ENCODE results near the gene JAKMIP1. TPM values are rescaled to one million over a fixed set of nuclear protein-coding genes. Genes with fewer than 3 reads are reported as not detected.

Gene JAKMIP1
- total RNA-seq, 1 experiment from 2014 or later: not detected

DNA sequence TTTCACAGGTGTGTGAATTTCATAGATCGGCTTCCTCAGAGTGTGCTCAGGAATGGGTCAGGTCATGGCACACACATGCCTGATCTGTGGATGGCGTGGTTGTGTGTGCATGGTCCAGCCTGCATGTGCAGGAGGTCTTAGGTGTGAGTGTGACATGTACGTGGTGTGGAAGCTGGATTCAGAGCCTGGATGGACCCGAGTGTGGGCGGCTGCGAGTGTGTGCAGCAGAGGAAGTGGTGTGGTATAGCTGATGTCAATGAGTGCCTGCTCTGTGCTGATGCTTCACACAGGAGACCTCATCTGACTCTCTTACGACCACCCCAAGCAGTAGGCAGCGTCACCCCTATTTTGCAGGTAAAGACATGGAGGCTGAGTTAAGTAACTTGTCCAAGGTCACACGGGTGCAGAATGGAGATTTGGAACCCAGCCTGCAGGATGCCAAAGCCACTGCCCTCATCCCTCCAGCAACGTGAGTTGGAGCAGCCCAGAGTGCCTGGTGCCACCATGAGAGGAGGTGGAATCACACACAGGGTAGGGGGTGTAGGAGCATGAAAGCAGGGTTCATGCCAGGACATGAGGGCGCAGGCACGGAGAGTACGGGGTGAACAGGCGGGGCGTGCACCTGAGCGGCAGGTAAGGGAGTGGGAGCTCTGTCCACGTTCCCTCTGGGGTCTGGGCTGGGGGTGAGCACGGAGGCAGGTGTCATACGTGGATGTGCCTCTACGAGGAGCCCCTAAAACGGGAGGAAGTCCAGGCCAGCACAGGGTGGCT is 157.9 kb downstream of the JAKMIP1 start:
- DNase-seq (ENCODE audit: low read depth): no peak

DNA sequence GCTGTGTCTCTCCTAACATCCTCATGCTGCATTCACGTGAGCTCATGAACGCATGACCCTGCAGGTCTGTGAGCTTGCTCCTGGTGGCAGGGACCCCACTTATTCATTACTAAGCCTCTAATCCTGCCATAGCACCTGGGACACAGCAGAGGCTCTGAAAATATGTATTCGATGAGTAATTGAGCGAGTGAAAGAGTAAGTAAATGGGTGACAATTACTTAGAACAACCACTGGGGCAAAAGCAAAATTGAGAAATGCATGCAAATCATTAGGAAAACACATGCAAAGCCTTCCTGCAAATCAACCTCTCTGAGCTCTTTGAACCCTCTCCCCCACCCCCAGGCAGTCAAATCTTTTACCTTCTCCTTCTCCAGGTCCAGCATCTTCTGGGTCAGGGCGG is 158.5 kb downstream of the JAKMIP1 start:
- DNase-seq (ENCODE audit: low read depth): no peak

DNA sequence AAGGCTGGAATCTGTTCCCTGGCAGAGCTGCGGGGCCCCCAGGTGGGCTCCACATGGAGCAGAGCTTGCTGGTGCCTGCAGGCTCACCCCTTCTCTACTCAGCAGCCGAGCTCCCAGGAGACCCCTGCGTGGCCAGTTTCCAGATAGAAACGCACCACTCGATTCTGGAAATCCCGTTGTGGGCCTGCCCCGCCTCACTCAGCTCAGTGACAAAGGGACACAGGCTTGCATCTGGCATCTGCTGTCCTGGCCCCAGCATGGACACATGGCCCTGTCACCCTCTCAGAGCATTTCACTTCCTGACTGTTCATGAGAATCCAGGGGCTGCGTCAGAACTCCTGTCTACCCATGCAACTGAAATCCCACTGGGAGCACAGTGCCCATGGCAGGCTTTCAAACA is 161.6 kb downstream of the JAKMIP1 start:
- no peak for DNase-seq (ENCODE audit: low read depth)

DNA sequence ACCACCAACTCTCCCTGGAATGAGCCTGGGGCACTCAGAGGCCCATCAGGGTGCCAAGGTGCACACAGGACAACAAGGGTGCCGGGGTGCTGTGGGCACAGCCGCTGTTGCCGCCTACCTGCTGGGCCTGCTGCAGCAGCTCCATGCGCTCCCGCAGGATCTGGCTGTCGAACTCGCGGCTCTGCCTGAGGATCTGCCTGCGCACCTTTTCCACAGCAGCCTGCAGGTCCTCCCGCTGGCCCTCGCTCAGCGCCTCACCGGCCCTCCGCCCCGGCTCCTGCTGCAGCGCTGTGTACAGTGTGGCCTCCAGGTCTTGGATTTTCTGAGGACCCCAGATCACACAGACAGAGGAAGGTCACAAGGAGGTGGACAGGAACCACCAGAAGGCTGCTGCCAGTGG is 164.6 kb downstream of the JAKMIP1 start:
- DNase-seq (ENCODE audit: low read depth): no peak

DNA sequence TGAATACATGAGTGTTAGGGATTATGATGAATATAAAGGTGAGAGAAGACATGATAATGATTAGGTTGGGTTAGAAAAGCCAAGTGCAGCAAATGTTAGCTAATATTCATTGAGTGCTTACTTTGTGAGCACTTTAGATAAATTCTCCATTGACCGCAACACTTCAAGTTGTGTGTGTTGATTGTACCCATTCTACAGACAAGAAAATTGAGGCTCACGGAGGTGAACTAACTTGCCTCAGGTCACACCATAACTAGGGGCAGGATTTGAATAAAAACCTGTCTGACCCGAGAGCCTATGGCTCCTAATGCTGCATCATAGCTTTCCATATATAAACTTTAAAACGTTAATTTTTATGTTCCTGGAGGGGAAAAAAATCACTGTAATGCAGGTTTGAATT is 167.0 kb downstream of the JAKMIP1 start:
- DNase-seq (ENCODE audit: low read depth): no peak

DNA sequence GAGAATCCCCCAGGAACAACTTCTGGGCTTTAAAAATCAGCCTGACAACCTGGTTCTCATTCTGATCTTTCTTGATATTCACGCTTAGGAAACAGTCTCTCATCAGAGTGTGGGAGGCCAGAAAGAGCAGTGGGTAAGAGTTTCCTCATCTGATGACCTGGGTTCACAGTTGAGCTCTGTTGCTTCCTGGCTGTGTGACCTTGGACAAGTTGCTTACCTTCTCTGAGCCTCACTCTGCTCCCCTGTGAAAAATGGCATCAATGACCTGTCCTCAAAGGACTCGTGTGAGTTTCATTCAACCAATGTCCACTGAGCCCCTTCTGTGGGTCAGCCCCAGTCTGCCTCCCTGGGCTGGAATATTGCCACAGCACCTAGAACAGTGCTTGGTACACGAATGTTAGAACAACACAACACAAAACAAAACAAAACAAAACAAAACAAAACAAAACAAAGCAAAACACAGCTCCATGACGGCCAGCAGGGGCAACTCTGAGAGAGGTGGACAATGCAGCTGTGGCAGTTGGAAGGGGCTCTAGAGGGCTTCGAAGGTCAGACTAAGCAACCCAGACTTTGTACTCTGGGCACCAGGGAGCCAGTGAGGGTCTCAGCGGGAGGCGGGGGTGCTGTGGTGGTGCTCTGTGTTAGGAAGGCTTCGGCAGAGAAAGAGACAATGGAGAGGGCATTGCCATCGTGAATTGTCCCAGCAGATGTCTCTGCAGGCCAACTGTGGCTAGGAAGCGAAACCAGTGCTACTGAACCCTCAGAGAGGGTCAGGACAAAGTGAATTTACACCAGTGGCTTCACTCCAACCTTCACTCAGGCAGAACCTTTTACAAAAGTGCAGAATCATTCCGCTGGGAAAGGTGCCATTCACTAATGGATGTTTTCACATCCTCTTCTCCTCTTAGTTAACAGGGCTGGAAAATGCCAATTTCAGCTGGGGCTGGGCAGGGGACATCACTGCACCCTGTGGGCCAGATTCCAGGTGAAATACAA is 167.8 kb downstream of the JAKMIP1 start:
- peak; percentile 2 for DNase-seq (ENCODE audit: low read depth)

DNA sequence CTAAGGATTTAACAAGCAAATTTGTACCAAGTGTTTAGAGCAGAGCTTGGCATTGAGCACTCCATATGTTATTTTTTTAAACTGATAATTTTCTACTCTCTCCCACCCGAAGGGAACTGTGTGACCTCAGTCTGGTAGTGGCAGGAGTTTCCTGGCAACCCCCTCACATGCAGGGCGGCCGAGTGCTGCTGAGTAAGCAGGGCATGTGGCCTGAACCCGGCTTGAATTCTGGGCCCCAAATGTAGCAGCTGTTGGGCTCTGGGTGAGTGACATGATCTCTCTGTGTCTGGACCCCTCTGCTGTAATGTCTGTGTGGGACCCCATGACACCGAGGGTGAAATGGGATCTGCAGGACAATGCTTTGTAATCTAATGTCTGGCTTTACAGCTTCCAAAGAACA is 168.5 kb downstream of the JAKMIP1 start:
- DNase-seq (ENCODE audit: low read depth): no peak

DNA sequence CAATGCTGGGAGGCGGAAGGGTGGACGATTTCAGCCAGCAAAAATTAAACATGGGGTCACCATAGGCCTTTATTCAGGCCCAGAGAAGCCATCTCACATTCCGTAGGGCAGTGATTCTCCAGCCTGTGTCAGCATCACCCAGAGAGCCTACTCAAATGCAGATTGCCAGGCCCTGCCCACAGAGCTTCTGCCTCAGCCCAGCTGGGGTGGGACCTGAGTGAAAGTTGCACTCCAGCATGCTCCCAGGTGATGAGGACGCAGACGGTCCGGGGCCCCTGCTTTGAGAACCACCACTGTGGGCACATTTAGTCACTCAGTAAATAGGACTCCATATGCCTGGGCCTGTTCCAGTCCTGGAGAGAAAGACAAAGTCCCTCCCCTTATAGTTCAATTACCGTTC is 169.7 kb downstream of the JAKMIP1 start:
- DNase-seq (ENCODE audit: low read depth): no peak

DNA sequence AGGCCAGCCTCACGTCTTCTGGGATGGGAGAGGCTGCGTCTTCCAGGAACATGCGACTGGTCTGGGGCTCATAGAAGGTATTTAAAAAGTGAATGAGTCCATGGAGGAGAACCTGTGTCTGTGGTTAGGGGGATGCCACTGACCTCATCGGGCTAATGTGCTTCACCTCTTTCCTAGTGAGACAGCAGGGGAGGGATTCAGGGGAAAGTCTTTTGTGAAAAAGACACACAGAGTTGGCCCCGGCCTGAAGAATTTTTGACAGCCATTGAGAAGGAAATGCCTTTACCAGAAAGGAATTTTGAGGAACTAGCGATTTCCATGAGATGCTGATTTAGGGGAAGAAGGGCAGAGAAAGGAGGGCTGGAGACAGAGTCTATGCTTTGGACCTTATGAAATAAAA is 171.1 kb downstream of the JAKMIP1 start:
- no peak for DNase-seq (ENCODE audit: low read depth)

DNA sequence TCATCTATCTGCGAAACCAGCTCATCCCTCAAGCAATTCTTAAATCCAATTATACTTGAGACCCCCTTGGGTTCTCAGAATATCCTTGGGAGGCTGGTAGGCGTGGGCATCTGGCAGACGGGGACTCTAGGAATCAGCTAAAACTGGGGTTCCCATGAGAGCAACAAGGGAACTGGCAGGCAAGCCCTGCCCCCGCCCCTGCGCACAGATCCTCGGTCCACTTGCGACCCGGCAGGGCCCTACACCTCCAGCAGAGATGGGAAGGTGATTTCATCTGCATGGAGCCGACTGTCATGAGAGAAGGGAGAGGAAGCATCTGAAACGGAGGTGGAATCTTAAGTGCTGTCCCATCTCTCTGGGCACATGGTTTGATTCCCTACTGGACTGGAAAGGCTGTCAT is 172.2 kb downstream of the JAKMIP1 start:
- no peak for DNase-seq (ENCODE audit: low read depth)

DNA sequence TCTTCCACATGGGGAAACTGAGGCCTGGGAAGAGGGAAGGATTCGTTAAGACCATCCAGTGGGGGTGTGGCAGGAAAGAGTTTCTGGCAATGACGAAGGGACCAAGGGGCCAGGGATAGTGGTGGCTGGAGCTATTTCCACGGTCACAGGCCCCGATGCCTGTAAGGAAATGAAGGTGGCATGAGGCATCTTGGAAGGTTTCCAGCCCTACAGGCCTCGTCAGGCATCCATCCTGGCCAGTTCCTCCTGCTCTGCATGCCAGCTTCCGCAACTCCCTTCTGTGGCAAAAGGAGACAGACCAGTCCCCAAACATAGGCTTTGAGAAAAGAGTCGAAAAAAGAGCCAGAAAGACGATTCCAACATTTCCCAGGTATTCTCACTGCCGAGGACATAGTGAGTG is 173.0 kb downstream of the JAKMIP1 start:
- no peak for DNase-seq (ENCODE audit: low read depth)

DNA sequence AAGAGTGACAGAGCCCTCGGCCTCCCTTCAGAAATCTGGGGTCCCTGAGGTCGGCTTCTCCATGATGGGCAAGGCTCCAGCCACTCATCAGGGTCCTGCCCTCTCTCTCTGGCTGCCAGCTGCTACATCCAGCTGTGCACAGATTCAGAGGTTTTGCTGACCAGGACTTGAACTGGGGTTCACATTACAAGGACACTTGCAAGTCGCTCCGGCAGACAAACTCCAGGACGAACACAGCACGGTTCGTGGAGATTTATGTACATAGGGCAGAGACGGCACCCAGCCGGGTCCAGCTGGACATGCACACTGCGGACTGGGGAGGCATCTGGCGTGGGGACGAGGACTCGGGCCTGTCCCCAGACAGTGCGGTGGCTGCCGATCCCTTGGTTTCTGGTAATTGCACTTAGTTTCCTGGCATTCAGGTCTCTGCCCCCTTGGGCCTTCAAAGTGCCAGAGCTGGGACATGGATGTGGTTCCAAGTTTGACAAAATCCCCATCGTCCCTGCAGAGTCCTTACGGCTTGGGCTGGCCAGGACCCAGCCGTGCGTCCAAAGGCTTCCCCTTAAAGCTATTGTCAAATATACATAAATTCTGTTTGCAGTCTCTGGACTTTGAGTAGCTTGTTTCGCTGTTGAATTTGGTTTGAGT is 175.9 kb downstream of the JAKMIP1 start:
- no peak for DNase-seq (ENCODE audit: low read depth)

DNA sequence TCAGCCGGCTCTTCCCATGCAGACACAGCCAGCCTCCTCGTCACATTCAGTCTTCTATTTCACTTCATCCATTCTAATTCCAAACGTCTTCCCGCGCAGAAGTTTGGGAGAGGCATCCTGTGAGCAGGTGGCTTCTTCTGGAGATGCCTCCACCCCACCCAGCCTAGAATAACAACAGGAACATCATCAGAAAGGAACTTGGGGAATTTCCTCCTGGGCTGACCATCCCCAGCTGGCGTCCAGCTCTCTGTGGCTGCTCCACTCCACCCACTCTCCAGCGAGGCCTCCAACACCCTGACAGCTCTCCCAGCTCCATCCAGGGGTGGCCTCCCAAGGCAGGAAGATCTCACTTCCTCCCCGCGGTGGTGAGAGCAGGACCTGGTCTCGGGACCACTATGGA is 176.6 kb downstream of the JAKMIP1 start:
- no peak for DNase-seq (ENCODE audit: low read depth)

DNA sequence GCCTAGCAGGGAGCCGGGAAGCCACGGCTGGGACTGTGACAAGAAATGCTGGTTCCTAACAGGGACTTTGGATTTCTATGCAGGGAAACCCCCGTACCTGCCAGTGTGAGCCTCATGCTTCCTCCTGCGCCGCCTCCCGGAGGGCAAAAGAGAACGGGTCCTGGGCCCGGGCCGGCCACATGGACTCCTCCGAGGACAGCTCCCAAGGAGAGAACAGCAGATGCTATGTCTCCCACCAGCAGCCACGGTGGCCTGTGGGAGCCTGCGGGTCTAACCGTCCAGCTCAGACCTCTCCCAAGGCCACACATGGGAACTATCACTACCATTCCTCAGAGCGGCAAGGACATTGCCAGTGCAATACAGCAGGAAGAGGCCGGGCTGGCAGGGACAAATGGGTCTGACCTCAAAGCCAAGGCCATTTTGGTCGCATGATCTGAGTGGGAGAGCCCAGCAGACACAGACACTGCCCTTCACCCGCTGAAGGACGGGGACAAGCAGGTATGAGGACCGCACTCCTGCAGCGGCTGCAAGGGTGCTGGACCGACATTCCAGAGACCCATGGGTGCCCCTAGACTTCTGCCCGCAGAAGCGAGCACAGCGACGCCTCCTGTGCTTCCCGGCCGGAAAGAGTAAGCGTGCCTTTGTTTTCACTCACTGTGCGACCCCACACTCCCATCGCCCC is 177.6 kb downstream of the JAKMIP1 start:
- no peak for DNase-seq (ENCODE audit: low read depth)

DNA sequence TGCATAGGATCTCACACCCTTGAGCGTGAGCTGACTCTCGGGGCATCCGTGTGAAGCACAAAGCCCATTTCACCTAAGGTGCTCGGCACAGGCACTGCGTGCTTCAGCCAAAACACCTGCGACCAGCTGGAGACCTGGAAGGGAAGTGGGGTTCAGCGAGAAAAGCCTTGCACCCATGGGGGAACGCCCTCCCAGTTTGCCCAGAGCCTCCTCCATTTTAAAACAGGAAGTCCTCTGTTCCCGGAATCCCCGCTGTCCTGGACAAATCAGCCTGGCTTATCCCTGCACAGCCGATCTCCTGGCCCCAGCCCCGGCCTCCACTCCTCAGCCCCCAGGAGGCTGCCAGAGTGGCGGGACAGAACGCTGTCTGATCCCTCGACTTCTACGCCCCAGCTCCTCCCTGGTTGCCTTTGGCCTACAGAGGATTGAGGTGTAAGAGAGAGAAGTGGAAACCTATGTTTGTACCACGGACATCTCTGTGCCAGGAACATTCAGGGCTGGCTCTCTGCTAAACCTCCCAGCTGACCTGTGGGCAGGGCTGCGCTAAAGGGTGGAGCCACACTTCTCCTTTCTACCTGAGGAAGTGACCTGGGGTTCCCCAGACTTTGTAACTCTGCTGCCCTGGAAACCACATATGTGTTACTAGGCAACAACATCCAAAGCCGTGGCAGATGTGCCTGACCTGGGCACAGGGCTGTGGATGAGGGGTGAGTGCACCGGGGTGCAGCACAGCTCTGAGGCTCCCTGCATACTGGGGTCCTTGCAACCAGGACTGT is 178.3 kb downstream of the JAKMIP1 start:
- no peak for DNase-seq (ENCODE audit: low read depth)

DNA sequence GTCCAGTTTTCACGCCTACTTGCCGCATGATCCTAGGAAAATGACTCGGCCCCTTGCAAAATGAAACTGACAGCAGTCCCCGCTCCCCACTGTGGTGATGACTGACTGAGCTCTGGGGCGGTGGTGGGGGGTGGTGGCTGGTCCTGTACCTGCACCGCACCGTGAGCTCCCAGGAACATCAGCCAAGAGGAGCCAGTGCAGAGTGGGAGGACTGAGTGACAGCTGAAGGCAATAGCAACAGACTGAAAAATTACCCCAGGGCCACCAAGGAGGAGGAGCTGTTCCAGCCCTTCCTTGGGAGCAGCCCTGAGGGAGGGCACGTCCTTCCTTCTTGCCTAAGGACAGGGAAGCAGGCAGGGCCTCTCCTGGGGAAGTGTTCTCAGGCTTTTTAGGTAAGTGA is 179.7 kb downstream of the JAKMIP1 start:
- DNase-seq (ENCODE audit: low read depth): no peak

DNA sequence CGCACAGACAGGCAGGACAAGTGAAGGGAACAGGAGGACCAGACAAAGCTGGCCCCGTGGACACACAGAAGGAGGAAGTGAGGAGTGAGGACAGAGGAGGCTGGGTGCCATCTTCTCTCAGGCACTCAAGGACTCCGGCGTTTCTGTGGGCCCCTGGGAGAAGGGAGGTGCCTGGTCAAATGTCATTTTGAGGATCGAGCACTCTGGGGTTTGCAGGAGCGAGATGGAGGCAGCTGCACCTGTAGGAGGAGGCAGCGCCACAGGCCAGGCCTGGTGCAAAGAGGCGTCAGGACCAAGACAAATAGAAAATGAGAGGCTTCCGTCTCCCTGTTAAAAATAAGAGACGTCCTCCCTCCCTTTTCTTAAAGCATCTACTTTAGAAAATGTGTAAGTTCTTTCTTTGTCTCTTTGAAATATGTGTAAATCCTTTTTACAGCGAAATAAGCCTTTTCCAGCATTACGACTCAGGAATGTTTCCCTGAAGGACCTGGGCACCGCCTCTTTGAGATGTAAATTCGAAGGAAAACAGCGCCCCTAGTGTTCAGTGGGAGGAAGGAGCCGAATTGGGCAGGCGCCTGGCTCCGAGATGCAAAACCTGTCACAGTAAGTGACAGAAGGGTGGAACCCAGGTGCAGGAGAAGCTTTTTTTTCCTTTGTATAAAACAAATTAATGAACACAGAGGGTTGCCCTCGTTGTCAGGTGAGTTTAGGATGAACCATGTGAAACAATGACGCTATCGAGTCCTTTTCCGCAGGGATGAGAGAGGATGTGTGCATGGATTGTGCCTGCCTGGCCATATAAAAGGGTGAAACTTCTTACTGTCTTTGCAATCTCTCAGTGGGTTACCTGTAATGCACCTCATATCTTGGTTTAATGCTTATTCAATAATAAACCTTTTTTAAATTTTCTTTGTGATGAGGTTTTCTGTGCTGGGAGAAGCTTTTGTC is 180.8 kb downstream of the JAKMIP1 start:
- DNase-seq (ENCODE audit: low read depth): peak; percentile 30

DNA sequence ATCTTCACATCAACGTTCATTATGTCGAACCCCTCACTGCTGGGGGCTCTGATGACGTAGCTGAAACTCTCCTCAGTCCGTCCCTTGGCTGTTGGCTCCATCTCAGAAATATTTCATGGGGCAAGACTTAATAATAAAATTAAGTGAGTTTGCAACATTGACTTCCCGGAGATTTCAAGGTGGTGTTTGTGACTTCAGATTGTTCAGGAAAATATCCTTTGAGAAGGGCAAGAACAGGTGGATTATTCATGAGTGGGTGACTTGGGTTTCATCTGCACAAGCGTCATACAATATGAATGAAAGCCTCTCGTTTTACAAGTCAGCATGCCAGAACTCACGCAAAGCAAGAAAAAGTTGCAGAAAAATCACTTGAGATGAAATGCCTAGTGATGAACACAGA is 182.0 kb downstream of the JAKMIP1 start, which contains the start of gene C4orf50:
TSS of gene C4orf50 (minus strand) at position 101 of the 400 bp plus-strand sequence.
- no peak for DNase-seq (ENCODE audit: low read depth)

DNA sequence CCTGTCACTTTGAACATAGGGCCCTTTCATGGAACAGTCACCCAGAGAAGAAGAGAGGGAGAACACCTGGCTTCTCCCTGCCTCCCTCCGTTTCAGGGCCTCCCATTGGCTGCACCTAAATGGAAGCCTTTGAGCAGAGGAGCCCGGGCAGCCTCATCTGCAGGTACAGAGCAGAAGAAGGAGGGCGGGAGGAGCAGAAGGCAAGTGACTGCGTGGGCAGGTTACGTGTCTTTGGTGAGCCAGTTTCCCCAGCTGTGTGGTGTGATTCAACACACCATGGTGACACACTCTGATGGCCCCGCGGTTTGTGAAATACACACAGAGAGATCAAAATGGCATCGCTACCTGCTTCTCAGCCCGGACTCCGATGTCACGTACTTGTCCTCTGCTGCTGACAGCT is 182.5 kb downstream of the JAKMIP1 start:
- DNase-seq (ENCODE audit: low read depth): no peak

DNA sequence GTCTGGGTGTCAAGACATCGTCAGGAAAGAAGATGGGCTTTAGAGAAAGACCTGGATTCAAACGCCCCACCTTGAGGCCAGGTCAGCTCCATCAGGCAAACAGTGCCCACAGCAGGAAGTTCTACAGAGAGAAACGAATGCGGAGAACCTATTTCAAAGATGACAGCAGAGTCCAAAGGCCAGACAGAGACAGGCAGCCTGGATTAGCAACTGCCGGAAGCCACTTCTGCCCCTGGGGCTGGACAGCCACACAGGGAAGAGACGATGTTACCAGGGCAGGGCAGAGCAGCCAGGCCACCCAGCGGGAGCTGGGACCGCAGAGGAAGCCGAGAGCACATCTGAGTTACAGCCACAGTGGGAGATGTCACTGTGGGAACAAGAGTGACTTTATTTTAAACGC is 183.3 kb downstream of the JAKMIP1 start:
- DNase-seq (ENCODE audit: low read depth): no peak

Measured in RPMI7951 (cell line).